ENCODE data around the gene DDX43. TPM values are rescaled to one million over a fixed set of nuclear protein-coding genes. Genes with fewer than 3 reads are reported as not detected.
"Not testable (repeated sequence)": the region's sequence is repeated elsewhere in the genome, so short reads cannot be mapped to it uniquely, and the experiment has no call there.

DDX43 gene
- total RNA-seq, 4 donors from 2014 or later: 0.11 to 3.4 (median 1.5) TPM; not detected in 1

- no peak overlapping the region for H3K4me3 ChIP-seq
- no peak overlapping the region for H3K27ac ChIP-seq
- no peak for DNase-seq
- no peaks in the 10 kb centered on the region for H3K36me3 ChIP-seq
- no peaks in the 10 kb centered on the region for H3K27me3 ChIP-seq
- H3K4me1 ChIP-seq: no peaks in the 10 kb centered on the region
- no peak for TF ChIP-seq POLR2A (IDR thresholded peaks at IDR 0.05)
- no peak for TF ChIP-seq CTCF (IDR thresholded peaks at IDR 0.05)
- 53 to 67% methylated on average over 1 of the region's 1 CpG for WGBS, 2 donors
- H3K9me3 ChIP-seq: peaks cover 0 to 19% (median 0%) of the 10 kb centered on the region in 3 donors
- intact Hi-C loops (cut with DNase I): no loop called here
Observed at GRCh38 chr6:73375216-73375615, 19.4 kb upstream of the DDX43 start.

DNA sequence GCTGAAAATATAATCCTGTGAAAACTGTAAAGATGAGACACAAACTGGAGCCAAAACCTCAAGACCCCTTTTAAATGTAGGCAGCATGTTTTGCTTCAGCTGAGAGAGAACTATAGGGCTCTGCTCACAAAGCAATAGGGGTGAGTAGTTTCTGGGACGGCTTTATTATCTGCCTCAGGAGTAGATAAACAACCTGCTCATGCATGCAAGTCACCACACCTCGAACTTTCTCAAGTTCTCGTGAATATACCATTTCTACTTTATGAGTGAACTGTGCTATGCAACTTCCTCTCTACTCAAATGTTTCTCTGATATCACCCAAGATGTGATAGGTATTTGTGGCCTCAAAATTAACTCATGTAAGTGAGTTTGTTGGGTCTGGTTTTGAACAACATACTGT is 17.4 kb upstream of the DDX43 start:
- intact Hi-C loops (cut with DNase I): no loop called here
- Histone ChIP-seq H3K4me1 (no peaks in the 10 kb centered on the region), H3K27me3 (no peaks in the 10 kb centered on the region), H3K36me3 (no peaks in the 10 kb centered on the region), H3K27ac (no peak overlapping the region), H3K9me3 (peaks cover 0 to 4% (median 0%) of the 10 kb centered on the region in 3 donors), H3K4me3 (no peak overlapping the region)
- WGBS, 2 donors: 29 to 53% methylated on average over 3 of the region's 3 CpGs
- no peak for DNase-seq
- TF ChIP-seq CTCF (IDR thresholded peaks at IDR 0.05) (no peak), POLR2A (IDR thresholded peaks at IDR 0.05) (no peak)

DNA sequence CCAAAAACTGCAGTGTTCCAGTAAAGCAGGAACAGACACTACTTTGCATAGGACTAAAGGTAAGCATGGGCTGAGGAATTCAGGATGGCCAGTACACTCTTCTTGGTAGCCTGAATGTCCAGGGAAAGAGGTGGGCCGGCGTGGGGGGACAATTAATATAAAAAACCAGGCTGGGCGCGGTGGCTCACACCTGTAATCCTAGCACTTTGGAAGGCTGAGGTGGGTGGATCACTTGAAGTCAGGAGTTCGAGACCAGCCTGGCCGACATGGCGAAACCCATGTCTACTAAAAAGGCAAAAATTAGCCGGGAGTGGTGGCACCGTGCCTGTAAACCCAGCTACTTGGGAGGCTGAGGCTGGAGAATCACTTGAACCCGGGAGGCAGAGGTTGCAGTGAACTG is 13.1 kb upstream of the DDX43 start:
- H3K4me3 ChIP-seq; H3K27ac ChIP-seq; H3K36me3 ChIP-seq; DNase-seq; H3K9me3 ChIP-seq; H3K27me3 ChIP-seq; intact Hi-C loops (cut with DNase I); H3K4me1 ChIP-seq: not testable (repeated sequence)
- 88 to 93% methylated on average over 10 of the region's 10 CpGs for WGBS, 2 donors

DNA sequence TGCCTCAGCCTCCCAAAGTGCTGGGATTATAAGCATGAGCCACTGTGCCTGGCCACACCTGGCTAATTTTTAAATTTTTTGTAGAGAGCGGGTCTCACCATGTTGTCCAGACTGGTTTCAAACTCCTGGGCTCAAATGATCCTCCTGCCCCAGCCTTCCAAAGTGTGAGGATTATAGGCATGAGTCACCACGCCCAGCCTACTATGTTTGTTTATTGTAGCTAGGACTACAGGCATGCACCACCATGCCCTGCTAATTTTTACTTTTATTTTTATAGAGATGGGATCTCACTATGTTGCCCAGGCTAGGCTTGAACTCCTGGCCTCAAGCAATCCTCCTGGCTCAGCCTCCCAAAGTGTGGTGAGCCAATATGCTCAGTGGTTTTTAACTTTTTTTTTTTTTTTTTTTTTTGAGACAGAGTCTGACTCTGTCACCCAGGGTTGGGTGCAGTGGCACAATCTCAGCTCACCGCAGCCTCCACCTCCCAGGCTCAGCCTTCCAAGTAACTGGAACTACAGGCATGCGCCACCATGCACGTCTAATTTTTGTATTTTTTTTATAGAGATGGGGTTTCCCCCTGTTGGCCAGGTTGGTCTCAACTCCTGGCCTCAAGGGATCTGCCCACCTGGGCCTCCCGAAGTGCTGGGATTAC is 12.0 kb upstream of the DDX43 start:
- Histone ChIP-seq H3K27ac (no peak overlapping the region), H3K9me3 (no peaks in the 10 kb centered on the region), H3K27me3 (no peaks in the 10 kb centered on the region), H3K4me1 (no peaks in the 10 kb centered on the region), H3K4me3 (no peak overlapping the region), H3K36me3 (no peaks in the 10 kb centered on the region)
- TF ChIP-seq CTCF (IDR thresholded peaks at IDR 0.05) (no peak), POLR2A (IDR thresholded peaks at IDR 0.05) (no peak)
- whole genome bisulfite sequencing, 2 donors: 68 to 73% methylated on average over 6 of the region's 6 CpGs
- DNase-seq: no peak
- intact Hi-C loops (cut with DNase I): no loop called here

DNA sequence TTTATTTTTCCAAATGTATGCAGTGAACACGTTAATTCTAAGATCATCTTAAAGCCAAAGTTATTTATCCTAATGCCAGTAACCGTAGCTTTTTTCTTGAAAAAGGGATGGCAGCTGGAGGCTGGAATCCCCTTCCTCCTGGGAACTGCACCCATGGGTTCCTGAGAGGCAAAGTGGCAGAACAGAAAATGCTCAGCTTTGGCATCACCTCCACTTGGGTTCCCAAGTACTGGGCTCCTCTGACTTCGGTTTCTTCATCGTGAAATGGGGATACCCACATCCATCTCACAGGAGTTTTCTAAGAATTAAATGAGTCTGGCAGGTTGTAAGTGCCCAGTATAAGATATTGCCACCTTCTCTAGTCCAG is 6.2 kb upstream of the DDX43 start:
- DNase-seq: no peak
- Histone ChIP-seq H3K27ac (peak overlapping the region; percentile 21 to 73 (median 57)), H3K36me3 (no peaks in the 10 kb centered on the region), H3K4me3 (peak overlapping the region; percentile 39 to 67 (median 54)), H3K27me3 (no peaks in the 10 kb centered on the region), H3K4me1 (peaks cover 0 to 13% (median 2%) of the 10 kb centered on the region in 3 donors), H3K9me3 (no peaks in the 10 kb centered on the region)
- TF ChIP-seq POLR2A (IDR thresholded peaks at IDR 0.05) (no peak), CTCF (IDR thresholded peaks at IDR 0.05) (no peak)
- WGBS, 2 donors: 24 to 27% methylated on average over 4 of the region's 4 CpGs
- intact Hi-C loops (cut with DNase I): no loop called here
